H1 (cell line): ENCODE results near the gene RGS6. TPM values are rescaled to one million over a fixed set of nuclear protein-coding genes. Genes with fewer than 3 reads are reported as not detected.

Experiments
- CTCF ChIA-PET: fragments of 300-600 bp; sonication (Branson Sonifier 250); formaldehyde crosslinking; loops from one replicate; lab custom pipeline; 2021; ENCODE audit not compliant: partially characterized antibody; lab: Charles Lee
- POLR2A ChIA-PET: fragments of 300-600 bp; sonication (Branson Sonifier 250); formaldehyde crosslinking; loops from one replicate; lab custom pipeline; 2021; ENCODE audit warnings: inconsistent platforms; ENCODE audit not compliant: partially characterized antibody; lab: Charles Lee
- DNase-seq, 2 experiments: peaks; one replicate each; pipeline versions ENCODE4 v3.0.0 to v3.0.0-alpha.2; 2010 to 2022; ENCODE audit warnings: low spot score in 2 of 2, low read depth in 1 of 2, mixed read lengths in 1 of 2
- FAIRE-seq: peaks from 2 replicates; lab custom pipeline; 2011; peaks lifted over from hg19 to GRCh38; lab: Jason Lieb, UNC
- H2AFZ ChIP-seq: 2 replicates; pipeline ENCODE4 v1.8.1; 2012; ENCODE audit warnings: low read length, inconsistent platforms
- H2AK5ac ChIP-seq: 2 replicates; pipeline ENCODE4 v1.6.1; 2013; ENCODE audit warnings: low read depth, low read length
- H2BK120ac ChIP-seq: replicated peaks from 2 replicates; pipeline ENCODE3; 2013; ENCODE audit warnings: low read depth, low read length, inconsistent platforms
- H2BK12ac ChIP-seq: 2 replicates; pipeline ENCODE4 v1.6.1; 2013; ENCODE audit warnings: low read depth, low read length
- H2BK15ac ChIP-seq: 2 replicates; pipeline ENCODE4 v1.6.1; 2013; ENCODE audit warnings: low read length
- H2BK20ac ChIP-seq: 2 replicates; pipeline ENCODE4 v1.6.1; 2013; ENCODE audit warnings: low read length
- H2BK5ac ChIP-seq: 2 replicates; pipeline ENCODE4 v1.6.1; 2013; ENCODE audit warnings: low read depth, low read length
- H3K14ac ChIP-seq: 2 replicates; pipeline ENCODE4 v1.6.1; 2013; ENCODE audit warnings: inconsistent platforms; ENCODE audit not compliant: insufficient read length
- H3K18ac ChIP-seq: 2 replicates; pipeline ENCODE4 v1.6.1; 2013; ENCODE audit warnings: low read length; ENCODE audit errors: extremely low read depth
- H3K23ac ChIP-seq: 2 replicates; pipeline ENCODE4 v1.6.1; 2013; ENCODE audit warnings: inconsistent platforms; ENCODE audit not compliant: insufficient read length
- H3K23me2 ChIP-seq: 2 replicates; pipeline ENCODE4 v1.6.1; 2013; ENCODE audit warnings: low read depth, low read length
- H3K27ac ChIP-seq: 2 replicates; pipeline ENCODE4 v1.6.1; 2011; ENCODE audit warnings: low read depth, low read length, inconsistent platforms
- H3K27me3 ChIP-seq, 4 experiments: replicated peaks in 1 of 4; 1 replicate in 1 of 4; 2 replicates in 3 of 4; pipeline versions ENCODE4 v1.6.1 to v1.8.1; 2011 to 2013; ENCODE audit warnings: low read length in 3 of 4, mild to moderate bottlenecking in 3 of 4, inconsistent platforms in 2 of 4, mixed read lengths in 2 of 4, moderate library complexity in 1 of 4; ENCODE audit not compliant: control insufficient read depth in 3 of 4, insufficient read depth in 3 of 4; ENCODE audit errors: extremely low read depth in 1 of 4
- H3K36me3 ChIP-seq, 4 experiments: 2 replicates each; pipeline versions ENCODE4 v1.6.1 to v1.8.1; 2011 to 2013; ENCODE audit warnings: mild to moderate bottlenecking in 4 of 4, low read length in 3 of 4, moderate library complexity in 2 of 4, control low read depth in 1 of 4, inconsistent platforms in 1 of 4; ENCODE audit not compliant: insufficient read depth in 4 of 4, control insufficient read depth in 2 of 4
- H3K4ac ChIP-seq: replicated peaks from 2 replicates; pipeline ENCODE3; 2013; ENCODE audit warnings: low read length, low read depth, mixed read lengths, inconsistent platforms; ENCODE audit not compliant: insufficient read length
- H3K4me1 ChIP-seq, 4 experiments: replicated peaks in 1 of 4; 1 replicate in 1 of 4; 2 replicates in 3 of 4; pipeline versions ENCODE4 v1.6.1 to v1.8.1; 2011 to 2013; ENCODE audit warnings: low read length in 3 of 4, inconsistent platforms in 2 of 4, mixed read lengths in 1 of 4; ENCODE audit not compliant: insufficient read depth in 4 of 4, control insufficient read depth in 3 of 4
- H3K4me2 ChIP-seq, 2 experiments: 2 replicates each; pipeline versions ENCODE4 v1.6.1 to v1.8.1; 2011 to 2013; ENCODE audit warnings: low read depth in 2 of 2, low read length in 2 of 2, control low read depth in 1 of 2, inconsistent platforms in 1 of 2, mild to moderate bottlenecking in 1 of 2; ENCODE audit not compliant: insufficient read depth in 1 of 2
- H3K4me3 ChIP-seq, 4 experiments: fragments of 200-600, 300-600 bp in 1 of 4; sonication (generic), shearing (Covaris generic), sonication (Bioruptor Twin) in 1 of 4; 2 replicates each; pipeline versions ENCODE4 v1.5.1 to v1.8.1; 2011 to 2016; ENCODE audit warnings: low read length in 4 of 4, low read depth in 3 of 4, control low read depth in 2 of 4, inconsistent platforms in 2 of 4, mild to moderate bottlenecking in 2 of 4, mixed read lengths in 1 of 4, moderate library complexity in 1 of 4; ENCODE audit not compliant: insufficient read depth in 2 of 4; ENCODE audit errors: extremely low read depth in 1 of 4
- H3K56ac ChIP-seq: replicated peaks from 2 replicates; pipeline ENCODE3; 2013; ENCODE audit warnings: low read depth, mild to moderate bottlenecking, mixed read lengths, low read length, inconsistent platforms; ENCODE audit not compliant: insufficient read length
- H3K79me1 ChIP-seq: 2 replicates; pipeline ENCODE4 v1.6.1; 2013; ENCODE audit warnings: low read depth, low read length, control low read depth
- H3K79me2 ChIP-seq, 2 experiments: 2 replicates each; pipeline versions ENCODE4 v1.6.1 to v1.8.1; 2012 to 2013; ENCODE audit warnings: low read length in 2 of 2, mild to moderate bottlenecking in 2 of 2, inconsistent platforms in 1 of 2; ENCODE audit not compliant: insufficient read depth in 2 of 2, control insufficient read depth in 1 of 2
- H3K9ac ChIP-seq, 4 experiments: replicated peaks in 1 of 4; 1 replicate in 1 of 4; 2 replicates in 3 of 4; pipeline versions ENCODE4 v1.6.1 to v1.8.1; 2011 to 2013; ENCODE audit warnings: low read depth in 3 of 4, low read length in 3 of 4, control low read depth in 2 of 4, mild to moderate bottlenecking in 2 of 4, moderate library complexity in 2 of 4, inconsistent platforms in 1 of 4; ENCODE audit errors: extremely low read depth in 1 of 4
- H3K9me3 ChIP-seq, 2 experiments: 2 replicates each; pipeline versions ENCODE4 v1.6.1 to v1.8.1; 2012 to 2013; ENCODE audit warnings: mild to moderate bottlenecking in 2 of 2, moderate library complexity in 2 of 2, control low read depth in 1 of 2, inconsistent platforms in 1 of 2, low read depth in 1 of 2, low read length in 1 of 2, mixed read lengths in 1 of 2; ENCODE audit not compliant: insufficient read depth in 2 of 2
- H4K20me1 ChIP-seq, 2 experiments: replicated peaks in 1 of 2; 2 replicates each; pipeline versions ENCODE3 to v1.8.1; 2011 to 2013; ENCODE audit warnings: inconsistent platforms in 2 of 2, low read length in 2 of 2, mild to moderate bottlenecking in 1 of 2; ENCODE audit not compliant: insufficient read depth in 2 of 2, control insufficient read depth in 1 of 2
- H4K5ac ChIP-seq: 2 replicates; pipeline ENCODE4 v1.6.1; 2013; ENCODE audit warnings: low read length, low read depth, mixed read lengths, inconsistent platforms; ENCODE audit not compliant: insufficient read length
- H4K8ac ChIP-seq: 2 replicates; pipeline ENCODE4 v1.8.0; 2013; ENCODE audit warnings: mild to moderate bottlenecking, moderate library complexity, low read length, inconsistent platforms; ENCODE audit not compliant: insufficient read depth; ENCODE audit errors: extremely low read depth
- H4K91ac ChIP-seq: replicated peaks from 2 replicates; pipeline ENCODE3; 2013; ENCODE audit warnings: low read length, mixed read lengths, inconsistent platforms; ENCODE audit not compliant: insufficient read length
- BACH1 ChIP-seq: IDR thresholded peaks from 2 replicates; pipeline ENCODE4 v1.6.1; 2012; ENCODE audit warnings: low read length, improper control_type of control experiment
- BCL11A ChIP-seq, 2 experiments: IDR thresholded peaks; one replicate each; pipeline ENCODE4 v1.6.1; 2011; ENCODE audit warnings: low read depth in 2 of 2, low read length in 2 of 2, mild to moderate bottlenecking in 2 of 2
- EGR1 ChIP-seq: IDR thresholded peaks from 2 replicates; pipeline ENCODE4 v1.6.1; 2011; ENCODE audit warnings: low read depth, low read length, borderline replicate concordance
- GTF2F1 ChIP-seq: IDR thresholded peaks from 2 replicates; pipeline ENCODE4 v1.6.1; 2012; ENCODE audit warnings: low read depth, low read length, improper control_type of control experiment, borderline replicate concordance
- HDAC6 ChIP-seq: IDR thresholded peaks from one replicate; pipeline ENCODE4 v1.7.1; 2012; ENCODE audit warnings: low read depth, mild to moderate bottlenecking, inconsistent platforms, low read length, moderate library complexity
- JUND ChIP-seq: IDR thresholded peaks from 2 replicates; pipeline ENCODE4 v1.6.1; 2011; ENCODE audit warnings: mild to moderate bottlenecking, improper control_type of control experiment, low read length
- KDM1A ChIP-seq: fragments of 200-600, 300-600 bp; sonication (generic); IDR thresholded peaks from 2 replicates; pipeline ENCODE4 v1.7.1; 2016; ENCODE audit warnings: mild to moderate bottlenecking, low read length, borderline replicate concordance
- NANOG ChIP-seq: IDR thresholded peaks from 2 replicates; pipeline ENCODE4 v1.6.1; 2011; ENCODE audit warnings: low read length, low read depth, mild to moderate bottlenecking, inconsistent platforms; ENCODE audit not compliant: insufficient read depth, poor library complexity, severe bottlenecking
- PHF8 ChIP-seq: fragments of 200-600 bp; sonication (generic); conservative IDR thresholded peaks from 2 replicates; pipeline ENCODE4 v1.7.1; 2012; ENCODE audit warnings: low read depth, mild to moderate bottlenecking, inconsistent platforms, low read length, moderate library complexity
- RAD21 ChIP-seq, 2 experiments: IDR thresholded peaks in 1 of 2; conservative IDR thresholded peaks in 1 of 2; 2 replicates each; pipeline ENCODE4 v1.6.1; 2011; ENCODE audit warnings: low read depth in 2 of 2, low read length in 2 of 2, improper control_type of control experiment in 1 of 2, inconsistent platforms in 1 of 2, mild to moderate bottlenecking in 1 of 2, moderate library complexity in 1 of 2
- RNF2 ChIP-seq: fragments of 200-900, 300-1000 bp; sonication (generic); IDR thresholded peaks from 2 replicates; pipeline ENCODE4 v1.7.1; 2016; ENCODE audit warnings: borderline replicate concordance, low read depth, mild to moderate bottlenecking, antibody characterized with exemption, low read length; ENCODE audit not compliant: poor library complexity, severe bottlenecking; ENCODE audit errors: missing control alignments
- RXRA ChIP-seq: IDR thresholded peaks from 2 replicates; pipeline ENCODE4 v1.6.1; 2011; ENCODE audit warnings: low read depth, mild to moderate bottlenecking, low read length, moderate library complexity; ENCODE audit not compliant: insufficient read depth
- WGBS, 2 experiments: shearing (Covaris generic) in 1 of 2; methylation state at CpG; one replicate each; pipeline versions ENCODE4 v1.1.6 to v1.1.7; 2013 to 2015; ENCODE audit warnings: low lambda C conversion rate in 2 of 2, mixed read lengths in 2 of 2, inconsistent platforms in 1 of 2, low coverage in 1 of 2, missing lambda C conversion rate in 1 of 2; ENCODE audit not compliant: insufficient replicate concordance in 2 of 2, insufficient coverage in 1 of 2, insufficient read length in 1 of 2; ENCODE audit errors: extremely low coverage in 1 of 2, missing lambda C conversion rate in 1 of 2; 5-methylcytosine and 5-hydroxymethylcytosine counted together
- polyA plus RNA-seq, 7 experiments: library from polyadenylated mRNA; depleted of rRNA in 3 of 7; stranded (reverse) in 5 of 7; unstranded in 2 of 7; fragments of >200 nt in 5 of 7; fragments of 200-250 nt in 2 of 7; gene quantifications; 1 replicate in 5 of 7; 2 replicates in 1 of 7; 4 replicates in 1 of 7; pipeline versions ENCODE4 v1.2.1 to v1.2.3, GENCODE V29; 2011 to 2013; ENCODE audit warnings: missing spikeins in 2 of 7, mixed read lengths in 2 of 7
- total RNA-seq: library from RNA; stranded (reverse); fragmentation: NEBNext Ultra II Directional; extraction: Animal tissue kit (Norgen Biotek cat#: 25700); gene quantifications from 2 replicates; pipeline ENCODE4 v1.2.1, GENCODE V29; 2021
- TF ChIP-seq, protein P1 (sequence below): IDR thresholded peaks from 2 replicates; pipeline ENCODE4 v1.6.1; 2012; ENCODE audit warnings: inconsistent platforms

The RGS6 gene
- total and polyA plus RNA-seq, 2 of the 8 experiments (the other 6 are each of a cell fraction or from before 2014, with no cell fraction given), result 0.26 to 1.1 TPM

GRCh38 chr14:72261068-72261467 lies 328.8 kb downstream of the RGS6 start:
- Histone ChIP-seq H3K79me2 (no peaks in the 10 kb centered on the region), H4K20me1 (no peaks in the 10 kb centered on the region), H3K23ac (no peak overlapping the region), H2BK12ac (no peak overlapping the region), H3K27ac (no peak overlapping the region), H3K23me2 (no peaks in the 10 kb centered on the region), H3K4me1 (peaks cover 0 to 2% (median 0%) of the 10 kb centered on the region in 4 experiments; a peak in 1 of 7 replicates), H4K8ac (no peak overlapping the region), H3K36me3 (peaks cover 0 to under 1% (median 0%) of the 10 kb centered on the region in 4 experiments; a peak in 2 of 8 replicates), H3K4me2 (no peak overlapping the region), H3K27me3 (no peaks in the 10 kb centered on the region), H2BK5ac (no peak overlapping the region), H3K4me3 (no peak overlapping the region), H2AK5ac (no peak overlapping the region), H3K14ac (no peak overlapping the region), H2BK20ac (no peak overlapping the region), H3K79me1 (no peaks in the 10 kb centered on the region), H3K18ac (no peak overlapping the region), H3K56ac (no peak overlapping the region), H3K9ac (no peak overlapping the region), H2AFZ (no peak overlapping the region), H4K5ac (no peak overlapping the region), H3K4ac (no peak overlapping the region), H2BK120ac (no peak overlapping the region), H3K9me3 (peaks cover 4 to 5% of the 10 kb centered on the region in 2 experiments), H4K91ac (no peak overlapping the region), H2BK15ac (no peak overlapping the region)
- no peak for FAIRE-seq
- no peak for DNase-seq
- CTCF ChIA-PET, result no interaction called here
- WGBS, 2 experiments, result 74% methylated on average over 4 of the region's 4 CpGs; no CpG with 5 or more reads in 1 of the 2 experiments
- POLR2A ChIA-PET, result no interaction called here
- TF ChIP-seq KDM1A (no peak), GTF2F1 (no peak), RAD21 (IDR thresholded peaks at IDR 0.05 in 1 of 2, conservative IDR thresholded peaks at IDR 0.05 in 1 of 2; ENCODE audit: low read depth in 2 of 2, low read length in 2 of 2) (no peak), BCL11A (IDR thresholded peaks at IDR 0.05; ENCODE audit: low read depth in 2 of 2, low read length in 2 of 2) (no peak), BACH1 (no peak), PHF8 (no peak), NANOG (no peak), RXRA (no peak), RNF2 (no peak), EGR1 (no peak), JUND (no peak), HDAC6 (no peak)
- TF ChIP-seq, protein P1, sequence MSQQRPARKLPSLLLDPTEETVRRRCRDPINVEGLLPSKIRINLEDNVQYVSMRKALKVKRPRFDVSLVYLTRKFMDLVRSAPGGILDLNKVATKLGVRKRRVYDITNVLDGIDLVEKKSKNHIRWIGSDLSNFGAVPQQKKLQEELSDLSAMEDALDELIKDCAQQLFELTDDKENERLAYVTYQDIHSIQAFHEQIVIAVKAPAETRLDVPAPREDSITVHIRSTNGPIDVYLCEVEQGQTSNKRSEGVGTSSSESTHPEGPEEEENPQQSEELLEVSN, result no peak
